CD4-positive, alpha-beta T cell treated with Interleukin-12 subunit alpha and Interleukin-12 subunit beta, for 1 hour (primary cell): ENCODE results near the gene C6orf62.
"Not testable (repeated sequence)": the region's sequence is repeated elsewhere in the genome, so short reads cannot be mapped to it uniquely, and the experiment has no call there.

Source experiments
- DNase-seq: peaks from one replicate; pipeline ENCODE4 v3.0.0-alpha.2; 2020

Gene C6orf62

GRCh38 chr6:24666641-24667377, 52.1 kb downstream of the C6orf62 start, which contains the start of the genes ACOT13 and TDP2:
Gene ACOT13 (plus strand): TSS chr6:24667077. CDS start chr6:24667264, 187 bp downstream.
Gene TDP2 (minus strand): TSS chr6:24666899. CDS start chr6:24666862, 37 bp downstream.
- peak; percentile 98 for DNase-seq

GRCh38 chr6:24666097-24666640, 52.8 kb downstream of the C6orf62 start:
- DNase-seq, result no peak

GRCh38 chr6:24664046-24664987, 54.6 kb downstream of the C6orf62 start:
- no peak for DNase-seq

- no peak for DNase-seq
Measured at GRCh38 chr6:24663189-24663588, 55.8 kb downstream of the C6orf62 start.

DNA sequence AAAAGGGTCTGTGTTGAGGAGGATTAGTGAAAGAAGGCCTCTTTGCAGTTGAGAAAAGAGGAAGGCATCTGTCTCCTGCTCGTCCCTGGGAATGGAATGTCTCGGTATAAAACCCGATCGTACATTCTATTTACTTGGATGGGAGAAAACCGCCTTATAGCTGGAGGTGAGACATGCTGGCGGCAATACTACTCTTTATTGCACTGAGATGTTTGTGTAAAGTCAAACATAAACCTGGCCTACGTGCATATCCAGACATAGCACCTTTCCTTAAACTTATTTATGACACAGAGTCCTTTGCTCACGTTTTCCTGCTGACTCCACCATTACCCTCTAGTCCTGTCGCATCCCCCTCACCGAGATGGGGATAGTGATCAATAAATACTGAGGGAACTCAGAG, 56.7 kb downstream of the C6orf62 start:
- DNase-seq, result no peak

DNA sequence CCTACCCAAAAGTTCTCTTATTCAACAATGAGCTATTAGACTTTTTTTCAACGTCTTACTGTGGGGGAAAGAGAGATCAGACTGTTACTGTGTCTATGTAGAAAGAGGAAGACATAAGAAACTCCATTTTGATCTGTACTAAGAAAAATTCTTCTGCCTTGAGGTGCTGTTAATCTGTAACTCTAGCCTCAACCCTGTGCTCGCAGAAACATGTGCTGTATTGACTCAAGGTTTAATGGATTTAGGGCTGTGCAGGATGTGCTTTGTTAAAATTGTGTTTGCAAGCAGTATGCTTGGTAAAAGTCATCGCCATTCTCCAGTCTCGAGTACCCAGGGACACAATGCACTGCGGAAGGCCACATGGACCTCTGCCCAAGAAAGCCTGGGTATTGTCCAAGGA, 57.2 kb downstream of the C6orf62 start:
- not testable (repeated sequence) for DNase-seq

GRCh38 chr6:24660105-24660504, 58.8 kb downstream of the C6orf62 start:
- DNase-seq, result no peak

- DNase-seq, result no peak
Measured at GRCh38 chr6:24659561-24659960, 59.4 kb downstream of the C6orf62 start.

DNA sequence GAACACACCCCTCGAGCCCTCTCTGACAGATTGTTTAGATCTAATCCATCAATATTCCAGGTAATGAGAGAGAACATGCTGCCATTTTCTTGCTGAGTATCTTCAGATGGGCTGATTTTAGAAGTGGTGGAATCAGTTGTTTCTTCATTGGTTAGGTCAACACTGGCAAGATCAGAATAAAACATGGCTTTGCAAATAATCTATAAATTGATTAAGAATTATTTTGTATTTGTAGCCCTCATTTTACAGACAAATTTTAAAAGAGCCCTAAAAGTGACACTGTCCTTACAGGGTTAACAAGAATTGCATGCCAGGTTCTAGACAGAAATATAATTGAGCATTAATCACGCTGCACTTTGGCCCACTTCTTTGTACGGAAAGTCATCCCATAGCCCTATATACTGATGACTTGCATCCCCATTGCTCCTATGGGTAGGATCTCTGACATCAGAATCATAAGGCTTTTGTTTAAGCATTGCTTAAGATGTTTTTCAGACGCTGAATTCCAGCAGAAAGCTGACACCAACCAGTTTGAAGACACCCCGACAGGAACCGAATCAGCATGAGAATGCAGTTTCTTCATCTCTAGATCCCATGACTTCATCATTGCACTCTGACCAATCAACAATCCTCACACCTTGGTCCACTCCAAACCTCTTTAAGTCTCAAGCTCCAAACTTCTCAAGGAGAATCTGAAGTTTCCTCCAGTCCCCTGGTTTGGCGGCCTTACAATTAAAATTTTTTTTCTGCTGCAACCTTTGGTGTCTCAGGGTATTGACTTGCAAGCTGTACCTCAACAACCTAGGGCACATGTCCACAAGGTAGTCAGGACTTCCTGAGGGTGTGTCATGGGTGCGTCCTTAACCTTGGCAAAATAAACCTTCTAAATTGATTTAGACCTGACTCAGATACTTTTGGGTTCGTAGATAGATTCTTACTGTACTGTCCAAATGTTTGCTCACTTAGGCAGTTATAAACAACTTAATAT, 60.1 kb downstream of the C6orf62 start:
- no peak for DNase-seq

GRCh38 chr6:24655215-24655614, 63.7 kb downstream of the C6orf62 start:
- DNase-seq, result no peak
